ENCODE measurements around the gene ARID3B.
A peak's percentile ranks its signal among the peaks of the same experiment; 100 is the strongest.

The ARID3B gene

DNA sequence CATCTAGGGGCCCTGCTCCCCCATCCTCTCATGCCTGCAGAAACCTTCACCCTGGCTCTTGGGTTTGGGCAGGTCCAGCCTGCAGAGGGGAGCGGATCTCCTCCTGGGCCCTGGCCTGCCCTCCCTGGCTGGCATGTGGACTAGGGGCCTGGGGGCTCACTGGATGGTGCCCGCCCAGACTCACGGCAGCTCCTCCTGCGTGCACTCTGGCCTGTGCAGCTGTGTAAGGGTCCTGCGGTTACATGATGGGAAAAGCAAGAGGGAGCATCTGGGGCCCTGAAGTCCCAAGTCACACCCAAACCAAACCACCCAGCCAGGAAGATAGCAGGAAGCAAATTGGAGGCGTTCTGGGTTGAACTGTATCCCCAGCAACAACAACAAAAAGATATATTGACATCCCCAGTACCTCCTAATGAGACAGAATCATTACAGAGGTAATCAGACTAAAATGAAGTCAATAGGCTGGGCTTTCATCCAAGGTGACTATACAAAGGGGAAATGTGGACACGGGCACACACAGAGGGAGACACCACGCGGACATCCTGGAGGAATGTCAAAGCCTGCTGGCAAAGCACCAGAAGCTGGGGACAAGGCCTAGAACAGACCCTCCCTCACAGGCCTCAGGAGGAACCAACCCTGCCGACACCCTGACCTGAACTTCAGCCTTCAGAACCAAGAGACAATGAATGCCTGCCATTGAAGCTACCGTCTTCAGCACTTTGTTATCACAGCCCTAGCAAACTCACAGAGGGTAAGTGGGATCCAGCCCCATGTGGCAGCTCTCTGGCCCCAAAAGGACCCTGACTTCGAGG lies 64.2 kb downstream of the ARID3B start:
- DNase-seq = no peak

DNA sequence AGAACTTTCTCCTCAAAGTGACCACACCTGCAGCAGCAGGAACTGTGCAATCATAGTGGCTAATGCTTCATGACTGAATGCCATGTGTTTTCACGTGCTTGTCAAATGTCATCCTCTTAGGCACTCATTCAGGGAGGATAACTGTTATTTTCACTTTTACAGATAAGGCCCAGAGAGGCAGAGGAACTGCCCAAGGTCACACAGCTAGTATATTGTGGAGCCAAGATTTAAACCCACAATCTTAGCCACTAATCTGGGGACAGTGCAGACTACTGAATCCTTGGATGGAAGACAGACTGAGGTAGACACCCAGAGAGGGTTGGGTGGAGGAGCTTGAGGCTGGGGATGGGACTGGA lies 64.8 kb downstream of the ARID3B start:
- DNase-seq = no peak

DNA sequence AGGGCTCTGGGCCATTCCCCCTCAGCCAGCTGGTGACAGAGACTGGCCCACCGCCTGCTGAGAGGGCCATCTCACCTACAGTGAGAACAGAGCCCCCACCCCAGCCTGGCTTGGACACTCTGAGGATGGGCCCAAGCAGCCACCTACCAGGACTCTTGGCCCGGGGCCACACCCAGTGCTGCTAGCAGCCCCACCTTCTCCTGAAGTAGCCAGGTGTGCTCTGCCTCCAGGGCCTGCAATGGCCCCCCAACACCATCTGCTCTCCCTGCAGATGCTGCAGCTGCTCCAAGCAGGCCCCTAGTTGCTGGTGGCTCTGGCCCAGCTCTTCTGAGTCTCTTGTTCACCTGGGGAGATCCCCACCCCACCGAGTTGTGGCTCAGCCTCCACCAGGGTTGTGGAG lies 67.8 kb downstream of the ARID3B start:
- no peak for DNase-seq

DNA sequence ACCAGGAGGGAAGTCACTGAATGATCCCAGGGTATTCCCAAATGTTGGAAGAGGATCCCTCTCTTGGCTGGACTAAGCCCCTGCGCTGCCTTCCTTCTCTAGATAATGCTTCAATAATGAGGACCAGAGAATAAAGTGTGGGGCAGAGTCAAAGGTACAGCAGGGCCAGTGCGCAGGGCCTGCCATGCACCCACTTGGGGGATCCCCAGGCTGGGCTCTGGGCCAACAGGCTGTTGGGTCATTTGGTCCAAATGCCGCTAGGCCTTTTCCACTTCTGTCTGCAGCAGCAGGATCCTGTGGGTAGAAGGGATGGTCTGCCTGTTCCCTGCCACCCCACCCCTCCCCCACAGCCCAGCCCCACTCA lies 68.9 kb downstream of the ARID3B start:
- DNase-seq = no peak

DNA sequence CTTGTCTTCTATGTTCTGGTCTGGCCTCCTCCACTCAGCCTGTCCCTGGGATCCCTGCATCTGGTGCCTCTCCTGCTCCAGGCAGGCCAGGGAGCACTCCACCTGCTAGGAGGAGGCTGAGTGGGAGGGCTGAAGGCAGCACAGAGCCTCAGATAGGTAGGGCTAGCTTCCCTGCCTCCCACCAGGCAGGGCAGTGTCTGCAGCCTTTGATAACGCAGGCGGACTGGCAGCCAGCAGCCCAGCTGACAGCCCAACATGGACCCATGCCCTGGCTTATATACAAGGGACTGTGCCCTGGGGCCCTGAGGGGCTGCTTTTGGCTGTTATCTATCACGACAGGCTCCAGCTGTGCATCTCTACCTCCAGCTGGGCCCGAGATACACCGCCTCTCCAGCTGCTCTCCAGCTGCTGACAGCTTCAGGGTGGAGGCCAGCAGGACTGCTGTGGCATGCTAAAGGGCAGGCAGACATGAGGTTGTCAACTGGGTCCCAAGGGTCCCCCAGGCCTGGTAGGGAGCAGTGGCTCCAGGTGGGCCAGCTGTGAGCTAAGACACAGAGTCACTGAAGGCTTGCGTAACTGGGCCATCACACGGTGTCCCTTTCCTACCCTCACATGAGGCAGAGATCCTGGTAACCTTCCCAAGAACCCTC lies 69.4 kb downstream of the ARID3B start:
- no peak for DNase-seq

DNA sequence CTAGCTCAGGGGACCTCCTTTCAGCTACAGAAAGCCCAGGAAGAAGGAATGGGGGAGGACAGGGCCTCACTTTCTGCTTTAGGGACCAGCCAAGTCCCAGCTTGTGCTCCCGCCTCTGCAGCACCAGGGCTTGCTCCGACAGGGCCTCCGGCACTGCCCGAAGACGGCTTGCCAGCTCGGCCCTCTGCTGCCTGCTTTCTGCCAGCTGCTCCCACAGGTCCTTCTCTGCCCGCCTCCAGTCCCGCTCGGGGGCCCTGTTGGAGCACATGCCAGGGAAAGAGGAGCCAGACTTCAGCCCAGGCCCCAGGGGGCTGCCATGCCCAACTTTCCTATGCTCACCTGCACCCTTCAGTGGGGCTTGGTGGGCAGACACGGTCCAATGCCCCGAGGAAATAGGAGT lies 70.3 kb downstream of the ARID3B start:
- no peak for DNase-seq

DNA sequence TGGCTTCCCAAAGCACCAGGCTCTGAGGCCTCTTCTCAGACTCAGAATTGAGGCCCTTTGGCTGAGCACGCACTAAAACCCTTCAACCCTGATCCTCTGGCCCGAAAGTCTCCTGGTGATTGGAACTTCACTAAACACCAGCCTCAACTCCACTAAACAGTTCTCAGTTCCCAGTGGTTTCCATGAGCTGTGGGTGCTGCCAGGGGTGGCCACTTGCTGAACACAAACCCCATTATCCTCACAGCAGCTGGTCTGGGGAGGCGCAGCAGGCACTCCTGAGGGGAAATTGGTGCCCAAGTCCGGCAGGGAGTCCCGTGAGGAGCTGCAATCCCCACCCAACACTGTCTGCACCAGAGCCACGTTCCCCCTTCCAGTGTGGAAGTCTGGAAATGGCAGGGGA lies 70.8 kb downstream of the ARID3B start:
- no peak for DNase-seq

DNA sequence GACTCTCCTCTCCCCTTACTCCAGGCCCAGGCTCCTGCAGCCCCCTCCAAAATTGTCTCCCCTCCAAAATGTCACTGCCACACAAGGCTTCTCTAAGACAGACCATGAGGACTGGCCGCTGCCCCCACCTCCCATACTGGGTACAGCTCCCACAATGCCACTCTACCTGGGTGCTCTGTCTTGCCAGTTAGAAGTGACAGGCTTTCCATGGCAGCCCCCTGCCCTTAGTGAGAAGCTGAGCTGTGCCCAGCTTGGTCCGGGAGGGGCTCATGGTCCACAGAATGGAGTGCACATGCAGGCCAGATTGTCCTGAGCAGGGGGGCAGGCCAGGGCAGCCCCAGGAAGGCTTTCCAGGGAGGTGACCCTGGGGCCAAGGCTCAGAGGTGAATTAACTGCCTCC lies 71.7 kb downstream of the ARID3B start:
- DNase-seq = no peak

DNA sequence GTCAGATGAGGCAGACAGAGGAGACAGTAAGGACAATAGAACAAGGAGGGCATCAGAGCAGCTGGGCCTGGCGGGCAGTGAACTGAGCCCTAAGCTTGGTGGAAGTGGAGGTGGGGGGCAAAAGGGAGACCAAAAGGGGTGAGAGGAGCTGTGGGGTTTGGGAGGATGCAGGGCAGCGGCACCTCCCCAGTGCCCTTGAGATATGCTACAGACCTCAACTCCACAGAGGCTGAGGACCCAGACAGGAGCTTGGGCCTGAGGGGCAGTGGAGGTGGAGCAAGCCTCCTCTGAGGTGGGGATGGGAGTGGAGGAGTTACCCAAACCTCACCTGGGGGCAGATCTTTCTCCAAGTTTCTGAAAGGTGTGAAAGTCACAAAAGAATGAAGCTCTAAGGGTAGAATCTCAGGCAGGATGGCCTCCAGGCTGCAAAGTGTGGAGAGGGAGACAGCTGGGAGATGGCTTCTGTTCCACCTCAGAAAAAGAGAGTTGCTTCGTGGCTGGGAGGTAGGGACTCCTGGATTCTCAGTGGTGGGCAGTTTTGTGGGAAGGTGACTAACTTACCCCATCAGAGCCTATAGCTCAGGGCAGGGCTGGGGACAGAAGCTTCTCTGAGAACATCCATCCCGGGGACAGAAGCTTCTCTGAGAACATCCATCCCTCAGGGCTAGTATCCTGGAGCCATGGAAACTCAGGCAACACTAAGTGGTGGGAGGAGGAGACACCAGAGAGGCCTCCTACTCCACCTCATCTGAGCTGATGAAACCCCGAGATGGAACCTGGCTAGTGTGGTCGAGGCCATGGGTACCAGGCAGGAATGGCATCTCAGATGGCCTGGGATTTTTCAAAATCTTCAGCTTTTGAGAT lies 72.3 kb downstream of the ARID3B start:
- no peak for DNase-seq

DNA sequence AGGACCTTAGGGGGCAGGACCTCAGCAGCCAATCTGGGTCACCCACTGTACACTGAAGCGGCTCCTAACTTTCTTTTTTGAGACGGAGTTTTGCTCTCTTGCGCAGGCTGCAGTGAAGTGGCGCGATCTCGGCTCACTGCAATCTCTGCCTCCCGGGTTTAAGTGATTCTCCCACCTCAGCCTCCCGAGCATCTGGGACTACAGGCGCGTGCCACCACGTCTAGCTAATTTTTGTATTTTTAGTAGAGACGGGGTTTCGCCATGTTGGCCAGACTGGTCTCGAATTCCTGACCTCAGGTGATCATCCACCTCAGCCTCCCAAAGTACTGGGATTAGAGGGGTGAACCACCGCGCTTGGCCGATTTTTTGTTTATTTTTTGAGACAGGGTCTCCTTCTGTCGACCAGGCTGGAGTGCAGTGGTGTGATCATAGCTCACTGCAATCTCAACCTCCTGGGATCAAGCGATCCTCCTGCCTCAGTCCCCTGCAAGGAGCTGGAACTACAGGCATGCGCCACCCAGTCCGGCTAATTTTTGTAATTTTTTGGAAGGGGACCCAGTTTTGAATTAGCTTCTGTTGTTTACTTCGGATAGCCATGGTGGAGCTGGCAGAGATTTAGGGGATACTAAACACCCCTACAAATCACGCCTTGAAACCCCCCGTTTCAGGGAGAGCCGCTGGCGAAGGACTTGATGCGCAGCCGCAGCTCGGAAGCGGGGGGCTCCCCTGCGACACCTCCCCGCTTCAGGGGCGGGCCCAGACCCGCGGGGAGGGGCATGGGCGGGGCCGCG lies 73.1 kb downstream of the ARID3B start:
- no peak for DNase-seq

DNA sequence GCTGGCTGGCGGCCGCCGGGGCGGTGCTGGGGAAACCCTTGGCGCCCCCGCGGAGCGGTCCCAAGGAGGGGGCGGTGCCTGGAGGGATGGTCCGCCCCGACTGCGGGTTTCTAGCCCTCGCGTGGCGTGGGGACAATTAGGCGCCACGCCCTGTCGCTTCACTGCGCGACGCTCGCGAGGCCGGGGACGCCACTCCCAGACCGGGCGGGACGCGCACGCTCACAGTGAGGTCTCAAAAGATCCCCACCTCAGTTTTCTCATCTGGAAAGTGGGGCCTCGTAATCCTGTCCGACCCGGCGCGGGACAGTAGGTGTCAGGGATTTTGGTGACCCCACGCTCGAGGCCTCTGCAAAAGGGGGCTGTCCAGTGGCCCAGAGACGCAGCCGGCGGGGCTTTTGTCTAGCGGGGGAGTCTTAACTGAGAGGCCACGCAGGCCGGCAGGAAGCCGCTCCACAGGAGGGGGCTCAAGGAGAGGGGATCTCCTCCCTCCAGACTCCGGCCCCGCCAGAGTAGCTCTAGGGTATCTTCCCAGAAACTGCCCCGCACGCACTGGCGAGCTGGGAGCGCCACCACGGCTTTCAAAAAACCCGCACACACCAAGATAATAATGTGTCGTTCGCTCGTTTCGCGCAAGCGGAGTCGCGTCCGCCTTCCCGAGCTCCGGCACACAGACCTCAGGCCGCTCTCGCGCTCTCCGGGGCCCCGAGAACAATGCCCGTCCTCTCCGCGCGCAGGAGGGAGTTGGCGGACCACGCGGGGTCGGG lies 73.9 kb downstream of the ARID3B start:
- peak; percentile 91 for DNase-seq

DNA sequence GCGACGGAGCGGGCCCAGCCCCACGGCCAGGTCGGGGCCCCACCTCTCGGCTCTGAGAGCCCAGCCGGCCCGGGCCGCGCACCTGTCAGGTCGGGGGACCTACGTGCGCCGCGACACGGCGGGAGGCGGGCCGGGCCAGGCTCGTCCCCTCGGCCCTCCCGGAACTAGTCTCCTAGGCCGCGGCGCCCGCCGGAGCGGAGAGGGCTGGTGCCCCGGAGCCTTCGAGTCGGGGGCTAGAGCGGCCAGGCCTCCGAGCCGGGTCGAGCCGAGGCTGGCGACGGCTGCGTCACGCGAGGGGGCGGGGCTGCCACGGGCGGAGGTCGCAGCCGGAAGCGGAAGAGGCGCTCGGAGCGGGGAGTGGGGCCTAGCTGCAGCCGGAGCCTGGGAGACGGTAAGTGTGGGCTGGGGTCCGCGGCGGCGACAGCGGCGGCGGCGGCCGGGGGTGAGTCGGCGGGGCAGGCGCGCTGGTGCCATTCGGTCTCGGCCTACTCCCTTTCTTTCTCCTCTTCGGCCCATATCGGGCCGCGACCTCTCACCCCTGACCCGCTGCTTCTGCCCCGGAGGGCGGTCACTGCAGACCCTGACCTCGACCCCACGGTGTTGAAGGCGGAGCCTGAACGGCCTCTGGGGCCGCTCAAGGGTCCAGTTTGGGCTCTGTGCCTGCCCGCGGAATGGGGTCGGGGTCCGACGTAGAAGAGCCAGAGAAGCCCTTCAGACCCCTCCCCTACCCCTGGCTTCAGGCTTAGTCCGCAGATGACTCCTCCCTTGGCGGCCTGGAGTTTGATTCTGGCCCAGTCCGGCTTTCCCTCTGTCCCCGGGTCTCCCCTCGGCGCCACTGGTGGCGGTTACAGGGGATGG lies 74.7 kb downstream of the ARID3B start, which contains the start of gene CLK3:
Gene CLK3 (plus strand): TSS at position 329 of the 858 bp plus-strand sequence. CDS start 3,361 bp downstream, outside the sequence.
- peak; percentile 95 for DNase-seq

DNA sequence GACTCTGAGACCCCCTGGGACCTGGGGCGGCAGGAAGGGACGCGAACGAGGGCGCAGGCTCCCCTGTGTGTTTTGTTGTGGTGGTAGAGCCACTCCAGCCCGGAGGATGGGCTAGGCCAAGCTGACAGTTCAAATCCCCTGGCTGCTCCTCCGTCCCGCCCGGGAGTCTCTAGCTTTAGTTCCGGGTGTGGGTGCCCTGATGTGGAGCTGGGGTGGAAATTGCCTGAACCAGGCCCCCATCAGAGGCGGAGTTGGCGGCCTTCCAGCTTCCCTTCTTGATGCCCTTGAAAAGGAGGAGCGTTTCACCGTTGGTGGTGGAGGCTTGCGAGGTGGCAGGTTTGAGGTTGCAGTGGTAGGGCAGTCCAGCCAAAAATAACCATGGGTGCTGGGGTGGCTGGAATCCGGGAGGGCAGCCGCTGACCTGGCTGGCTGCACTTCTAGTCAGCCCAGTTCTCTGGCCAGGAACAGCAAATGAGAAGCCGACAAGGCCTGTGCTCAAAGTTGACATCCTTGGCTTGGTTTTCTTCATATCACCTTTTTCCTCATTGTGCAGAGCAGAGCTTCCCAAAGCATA lies 75.4 kb downstream of the ARID3B start:
- peak; percentile 73 for DNase-seq

DNA sequence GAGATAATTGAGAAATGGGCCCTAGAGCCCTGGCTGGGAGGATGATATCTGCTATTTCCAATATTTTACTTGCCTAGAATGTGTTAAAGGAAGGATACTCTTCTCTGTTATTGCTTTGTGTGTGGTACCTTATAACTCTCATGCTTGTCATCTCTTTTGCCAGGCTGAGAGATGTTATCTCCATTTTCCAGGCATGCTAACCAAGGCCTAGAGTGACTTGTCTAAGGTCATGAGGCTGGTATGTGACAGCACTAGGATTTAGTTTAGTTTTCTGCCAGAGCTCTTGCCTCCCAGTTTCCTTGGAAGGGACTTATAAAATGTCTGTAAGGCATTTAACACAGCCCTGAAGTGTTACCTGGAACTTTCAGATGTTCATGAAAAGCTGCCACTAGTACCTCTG lies 76.0 kb downstream of the ARID3B start:
- no peak for DNase-seq

DNA sequence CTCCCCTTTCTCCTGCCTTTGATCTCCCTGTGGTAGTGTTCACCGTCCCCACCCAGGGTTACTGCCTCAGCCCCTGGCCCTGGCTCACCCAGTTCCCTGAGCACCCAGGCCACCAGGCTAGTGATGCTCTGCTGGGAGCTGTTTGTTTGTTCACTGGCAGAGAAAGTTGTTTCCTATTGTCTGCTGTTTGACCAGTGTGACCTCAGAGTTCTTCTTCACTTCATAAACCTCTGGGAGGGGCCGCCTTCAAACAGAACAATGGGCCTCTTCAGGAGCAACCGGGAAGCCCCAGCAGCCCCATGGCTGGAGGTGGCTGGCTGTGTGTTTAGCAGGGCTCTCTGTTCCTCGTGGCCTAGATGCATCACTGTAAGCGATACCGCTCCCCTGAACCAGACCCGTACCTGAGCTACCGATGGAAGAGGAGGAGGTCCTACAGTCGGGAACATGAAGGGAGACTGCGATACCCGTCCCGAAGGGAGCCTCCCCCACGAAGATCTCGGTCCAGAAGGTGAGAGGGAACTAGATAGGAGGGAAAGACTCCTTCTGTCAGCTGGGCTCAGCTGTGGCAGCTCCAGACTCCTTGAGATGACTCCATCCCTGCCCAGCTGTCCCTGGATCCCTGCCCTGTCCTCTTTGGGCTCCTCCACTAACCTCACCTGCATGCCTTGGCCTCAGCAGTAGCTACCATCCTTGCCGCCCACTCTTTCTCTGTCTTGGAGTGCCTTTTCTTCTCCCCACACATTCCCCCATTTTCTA lies 78.0 kb downstream of the ARID3B start:
- no peak for DNase-seq

DNA sequence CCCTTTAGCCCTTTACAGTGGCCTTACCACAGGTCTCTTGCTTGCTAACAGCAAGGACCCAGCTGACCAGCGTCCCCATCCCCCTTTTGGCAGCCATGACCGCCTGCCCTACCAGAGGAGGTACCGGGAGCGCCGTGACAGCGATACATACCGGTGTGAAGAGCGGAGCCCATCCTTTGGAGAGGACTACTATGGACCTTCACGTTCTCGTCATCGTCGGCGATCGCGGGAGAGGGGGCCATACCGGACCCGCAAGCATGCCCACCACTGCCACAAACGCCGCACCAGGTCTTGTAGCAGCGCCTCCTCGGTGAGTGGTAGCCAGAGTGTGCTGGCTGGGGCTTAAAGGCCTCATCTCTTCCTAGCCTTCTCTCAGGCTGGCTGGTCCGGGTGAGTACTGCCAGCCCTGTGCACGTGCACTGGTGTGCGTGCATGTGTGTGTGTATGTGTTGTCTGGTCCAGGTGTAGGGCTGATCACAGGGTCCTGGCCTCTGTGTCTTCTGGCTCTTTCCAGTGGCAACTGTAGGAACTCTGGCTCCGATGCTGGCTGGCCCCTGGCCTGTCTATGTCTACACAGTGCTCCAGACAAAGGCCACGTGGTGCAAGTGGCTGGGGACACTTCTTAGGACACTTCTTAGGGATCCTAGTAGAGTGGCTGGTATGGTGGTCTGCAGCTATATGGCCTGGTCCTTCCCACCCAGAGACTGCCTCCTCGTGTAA lies 79.1 kb downstream of the ARID3B start:
- no peak for DNase-seq

DNA sequence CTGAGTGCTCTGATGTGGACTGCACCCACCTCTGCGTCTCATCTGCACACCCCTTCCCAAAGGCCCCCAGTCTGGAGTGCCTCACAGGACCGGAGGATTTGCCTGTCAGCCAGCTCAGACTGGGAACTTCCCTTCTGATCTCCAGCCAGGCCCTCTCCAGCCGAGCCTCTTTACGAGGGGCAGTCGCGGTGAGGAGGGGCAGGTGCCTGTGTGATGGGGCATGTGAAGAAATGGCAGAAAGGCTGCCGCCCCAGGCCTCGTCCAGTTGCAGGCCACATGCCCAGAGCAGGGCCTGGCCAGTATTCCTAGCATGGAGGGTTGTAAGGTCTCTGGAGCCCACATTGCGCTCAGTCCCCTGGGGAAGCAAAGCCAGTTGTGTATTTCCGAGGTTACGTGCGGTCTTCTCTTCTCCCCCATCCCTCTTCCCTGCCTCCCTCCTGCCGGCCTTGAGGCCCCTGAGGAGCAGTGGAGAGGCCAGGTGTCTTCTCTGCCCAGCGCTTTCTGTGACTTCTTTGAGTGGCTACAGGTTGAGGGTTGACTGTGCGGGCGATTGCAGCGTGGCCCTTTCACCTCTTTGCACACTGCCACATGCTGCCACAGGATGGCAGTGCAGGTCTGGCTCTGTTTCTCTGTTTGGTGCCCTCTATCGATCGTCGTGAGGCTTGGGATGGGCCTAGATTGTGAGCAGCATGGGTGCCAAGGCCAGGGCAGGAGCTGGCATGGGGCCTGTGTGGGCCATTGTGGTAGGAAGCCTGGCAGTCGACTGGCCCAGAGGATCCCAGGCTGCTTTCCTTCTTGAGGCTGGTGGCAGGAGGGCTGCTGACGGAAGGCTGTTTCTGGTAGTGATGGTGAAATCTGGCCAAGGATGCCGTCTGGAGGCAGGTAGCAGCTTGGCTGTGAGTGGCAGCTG lies 79.9 kb downstream of the ARID3B start:
- DNase-seq = peak; percentile 54

DNA sequence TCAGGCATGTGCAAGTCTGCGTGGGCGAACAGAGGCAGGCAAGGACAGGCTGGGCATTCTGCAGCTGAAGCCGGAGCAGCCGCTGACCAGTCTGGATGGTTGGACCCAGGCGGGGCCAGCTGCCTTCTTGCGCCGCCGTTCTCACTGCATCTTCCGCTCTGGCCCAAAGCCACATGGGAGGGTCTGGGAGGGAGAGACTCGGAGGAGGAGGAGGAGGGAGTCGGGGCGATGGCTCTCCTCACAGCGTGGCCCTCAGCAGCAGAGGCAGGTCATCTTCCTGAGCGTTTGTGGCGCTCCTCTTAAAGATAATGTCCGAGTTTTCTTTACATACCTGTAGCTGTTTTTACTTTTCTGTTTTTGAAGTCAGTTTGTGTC lies 80.5 kb downstream of the ARID3B start:
- DNase-seq = no peak

Data from T-helper 9 cell (primary cell).